ENCODE data around the gene TMEM130. TPM values are rescaled to one million over a fixed set of nuclear protein-coding genes. Genes with fewer than 3 reads are reported as not detected.

The TMEM130 gene
- polyA plus RNA-seq, 1 donor from 2014 or later: 12.3 TPM

DNA sequence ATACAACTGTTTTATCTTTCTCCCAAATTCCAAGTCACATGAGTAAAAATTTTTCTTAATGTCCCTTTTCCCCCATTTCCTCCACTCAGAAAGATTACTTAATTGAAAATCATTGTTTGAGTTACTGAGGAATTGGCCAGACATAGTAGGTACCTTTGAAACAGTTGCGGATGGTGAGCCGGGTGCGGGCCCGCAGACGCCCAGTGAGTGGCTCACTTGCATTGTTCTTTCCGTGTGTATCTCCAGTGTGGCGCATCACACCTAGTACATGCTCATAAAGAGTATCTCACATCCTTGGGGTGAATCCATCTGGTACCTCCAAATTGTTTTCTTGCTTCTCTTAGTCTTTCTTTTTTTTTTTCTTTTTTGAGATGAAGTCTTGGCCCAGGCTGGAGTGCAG lies 22.8 kb upstream of the TMEM130 start:
- Histone ChIP-seq H3K36me3 (ENCODE audit: insufficient read depth, low read length) (peaks cover 4% of the 10 kb centered on the region), H3K4me3 (ENCODE audit: low read length) (no peak overlapping the region), H2AFZ (ENCODE audit: low read depth, low read length) (no peak overlapping the region), H3K27ac (ENCODE audit: low read length) (no peak overlapping the region), H3F3A (ENCODE audit: insufficient read depth, low read length, poor library complexity, severe bottlenecking) (no peaks in the 10 kb centered on the region), H4K20me1 (ENCODE audit: insufficient read depth) (no peaks in the 10 kb centered on the region), H3K4me2 (ENCODE audit: low read length) (no peak overlapping the region), H3K27me3 (ENCODE audit: insufficient read depth, low read depth, low read length) (no peaks in the 10 kb centered on the region), H3K9ac (ENCODE audit: low read length) (no peak overlapping the region), H3K79me2 (replicated peaks; ENCODE audit: insufficient read depth, low read length) (no peaks in the 10 kb centered on the region), H3K9me2 (ENCODE audit: insufficient read depth, low read length) (no peaks in the 10 kb centered on the region), H3K9me3 (ENCODE audit: low read length) (no peaks in the 10 kb centered on the region)
- no peak for TF ChIP-seq POLR2AphosphoS5 (IDR thresholded peaks at IDR 0.05)
- no peak for TF ChIP-seq MXI1 (conservative IDR thresholded peaks at IDR 0.05; ENCODE audit: poor library complexity, severe bottlenecking)
- TF ChIP-seq, protein P1, sequence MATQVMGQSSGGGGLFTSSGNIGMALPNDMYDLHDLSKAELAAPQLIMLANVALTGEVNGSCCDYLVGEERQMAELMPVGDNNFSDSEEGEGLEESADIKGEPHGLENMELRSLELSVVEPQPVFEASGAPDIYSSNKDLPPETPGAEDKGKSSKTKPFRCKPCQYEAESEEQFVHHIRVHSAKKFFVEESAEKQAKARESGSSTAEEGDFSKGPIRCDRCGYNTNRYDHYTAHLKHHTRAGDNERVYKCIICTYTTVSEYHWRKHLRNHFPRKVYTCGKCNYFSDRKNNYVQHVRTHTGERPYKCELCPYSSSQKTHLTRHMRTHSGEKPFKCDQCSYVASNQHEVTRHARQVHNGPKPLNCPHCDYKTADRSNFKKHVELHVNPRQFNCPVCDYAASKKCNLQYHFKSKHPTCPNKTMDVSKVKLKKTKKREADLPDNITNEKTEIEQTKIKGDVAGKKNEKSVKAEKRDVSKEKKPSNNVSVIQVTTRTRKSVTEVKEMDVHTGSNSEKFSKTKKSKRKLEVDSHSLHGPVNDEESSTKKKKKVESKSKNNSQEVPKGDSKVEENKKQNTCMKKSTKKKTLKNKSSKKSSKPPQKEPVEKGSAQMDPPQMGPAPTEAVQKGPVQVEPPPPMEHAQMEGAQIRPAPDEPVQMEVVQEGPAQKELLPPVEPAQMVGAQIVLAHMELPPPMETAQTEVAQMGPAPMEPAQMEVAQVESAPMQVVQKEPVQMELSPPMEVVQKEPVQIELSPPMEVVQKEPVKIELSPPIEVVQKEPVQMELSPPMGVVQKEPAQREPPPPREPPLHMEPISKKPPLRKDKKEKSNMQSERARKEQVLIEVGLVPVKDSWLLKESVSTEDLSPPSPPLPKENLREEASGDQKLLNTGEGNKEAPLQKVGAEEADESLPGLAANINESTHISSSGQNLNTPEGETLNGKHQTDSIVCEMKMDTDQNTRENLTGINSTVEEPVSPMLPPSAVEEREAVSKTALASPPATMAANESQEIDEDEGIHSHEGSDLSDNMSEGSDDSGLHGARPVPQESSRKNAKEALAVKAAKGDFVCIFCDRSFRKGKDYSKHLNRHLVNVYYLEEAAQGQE (IDR thresholded peaks at IDR 0.05; ENCODE audit: borderline replicate concordance): no peak
- TF ChIP-seq EZH2 (IDR thresholded peaks at IDR 0.05; ENCODE audit: borderline replicate concordance, insufficient read depth, low read length, poor library complexity, severe bottlenecking): no peak
- TF ChIP-seq TAF1 (IDR thresholded peaks at IDR 0.05; ENCODE audit: low read depth): no peak
- no peak for TF ChIP-seq SMC3 (conservative IDR thresholded peaks at IDR 0.05; ENCODE audit: poor library complexity)
- TF ChIP-seq, protein P2, sequence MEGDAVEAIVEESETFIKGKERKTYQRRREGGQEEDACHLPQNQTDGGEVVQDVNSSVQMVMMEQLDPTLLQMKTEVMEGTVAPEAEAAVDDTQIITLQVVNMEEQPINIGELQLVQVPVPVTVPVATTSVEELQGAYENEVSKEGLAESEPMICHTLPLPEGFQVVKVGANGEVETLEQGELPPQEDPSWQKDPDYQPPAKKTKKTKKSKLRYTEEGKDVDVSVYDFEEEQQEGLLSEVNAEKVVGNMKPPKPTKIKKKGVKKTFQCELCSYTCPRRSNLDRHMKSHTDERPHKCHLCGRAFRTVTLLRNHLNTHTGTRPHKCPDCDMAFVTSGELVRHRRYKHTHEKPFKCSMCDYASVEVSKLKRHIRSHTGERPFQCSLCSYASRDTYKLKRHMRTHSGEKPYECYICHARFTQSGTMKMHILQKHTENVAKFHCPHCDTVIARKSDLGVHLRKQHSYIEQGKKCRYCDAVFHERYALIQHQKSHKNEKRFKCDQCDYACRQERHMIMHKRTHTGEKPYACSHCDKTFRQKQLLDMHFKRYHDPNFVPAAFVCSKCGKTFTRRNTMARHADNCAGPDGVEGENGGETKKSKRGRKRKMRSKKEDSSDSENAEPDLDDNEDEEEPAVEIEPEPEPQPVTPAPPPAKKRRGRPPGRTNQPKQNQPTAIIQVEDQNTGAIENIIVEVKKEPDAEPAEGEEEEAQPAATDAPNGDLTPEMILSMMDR (IDR thresholded peaks at IDR 0.05; ENCODE audit: poor library complexity, severe bottlenecking): no peak
- no peak for TF ChIP-seq EP300 (conservative IDR thresholded peaks at IDR 0.05; ENCODE audit: poor library complexity, severe bottlenecking)
- TF ChIP-seq RAD21 (conservative IDR thresholded peaks at IDR 0.05): no peak

- H3K9ac ChIP-seq (ENCODE audit: low read length): no peak overlapping the region
- H4K20me1 ChIP-seq (ENCODE audit: insufficient read depth): no peaks in the 10 kb centered on the region
- no peak for TF ChIP-seq POLR2AphosphoS5 (IDR thresholded peaks at IDR 0.05)
- TF ChIP-seq TAF1 (IDR thresholded peaks at IDR 0.05; ENCODE audit: low read depth): no peak
- H3K27me3 ChIP-seq (ENCODE audit: insufficient read depth, low read depth, low read length): no peaks in the 10 kb centered on the region
- no peak overlapping the region for H3K4me3 ChIP-seq (ENCODE audit: low read length)
- H3K9me3 ChIP-seq (ENCODE audit: low read length): no peaks in the 10 kb centered on the region
- no peak overlapping the region for H3K27ac ChIP-seq (ENCODE audit: low read length)
- H3K9me2 ChIP-seq (ENCODE audit: insufficient read depth, low read length): no peaks in the 10 kb centered on the region
- H3F3A ChIP-seq (ENCODE audit: insufficient read depth, low read length, poor library complexity, severe bottlenecking): no peaks in the 10 kb centered on the region
- H3K36me3 ChIP-seq (ENCODE audit: insufficient read depth, low read length): peaks cover 4% of the 10 kb centered on the region
- H3K79me2 ChIP-seq (replicated peaks; ENCODE audit: insufficient read depth, low read length): peaks cover 8% of the 10 kb centered on the region
- no peak overlapping the region for H3K4me2 ChIP-seq (ENCODE audit: low read length)
- no peak overlapping the region for H2AFZ ChIP-seq (ENCODE audit: low read depth, low read length)
Observed at GRCh38 chr7:98887038-98887437, 17.2 kb upstream of the TMEM130 start.

DNA sequence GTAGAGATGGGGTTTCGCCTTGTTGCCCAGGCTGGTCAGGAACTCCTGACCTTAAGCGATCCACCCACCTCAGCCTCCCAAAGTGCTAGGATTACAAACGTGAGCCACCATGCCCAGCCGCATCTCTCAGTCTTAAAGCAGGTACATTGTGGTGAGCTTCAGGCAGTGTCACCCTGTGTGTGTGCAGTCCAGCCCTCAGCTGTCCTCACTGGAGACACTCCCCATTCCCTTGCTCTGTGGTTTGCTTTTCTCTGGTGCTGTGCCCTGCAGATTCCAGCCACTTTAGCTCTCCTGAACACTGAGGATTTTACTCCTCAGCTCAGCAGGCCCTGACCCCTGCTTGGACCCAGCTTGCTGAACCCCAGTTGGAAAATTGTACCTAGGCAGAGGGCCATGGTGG lies 14.6 kb upstream of the TMEM130 start:
- Histone ChIP-seq H4K20me1 (ENCODE audit: insufficient read depth) (no peaks in the 10 kb centered on the region), H3F3A (ENCODE audit: insufficient read depth, low read length, poor library complexity, severe bottlenecking) (no peaks in the 10 kb centered on the region), H2AFZ (ENCODE audit: low read depth, low read length) (no peak overlapping the region), H3K27ac (ENCODE audit: low read length) (no peak overlapping the region), H3K4me2 (ENCODE audit: low read length) (no peak overlapping the region), H3K27me3 (ENCODE audit: insufficient read depth, low read depth, low read length) (no peaks in the 10 kb centered on the region), H3K9me3 (ENCODE audit: low read length) (no peaks in the 10 kb centered on the region), H3K4me3 (ENCODE audit: low read length) (no peak overlapping the region), H3K36me3 (ENCODE audit: insufficient read depth, low read length) (no peaks in the 10 kb centered on the region), H3K9me2 (ENCODE audit: insufficient read depth, low read length) (no peaks in the 10 kb centered on the region), H3K9ac (ENCODE audit: low read length) (no peak overlapping the region), H3K79me2 (replicated peaks; ENCODE audit: insufficient read depth, low read length) (peaks cover 22% of the 10 kb centered on the region)
- TF ChIP-seq MXI1 (conservative IDR thresholded peaks at IDR 0.05; ENCODE audit: poor library complexity, severe bottlenecking): no peak
- no peak for TF ChIP-seq TAF1 (IDR thresholded peaks at IDR 0.05; ENCODE audit: low read depth)
- TF ChIP-seq RAD21 (conservative IDR thresholded peaks at IDR 0.05): no peak
- TF ChIP-seq, protein P2 (IDR thresholded peaks at IDR 0.05; ENCODE audit: poor library complexity, severe bottlenecking): no peak
- TF ChIP-seq POLR2AphosphoS5 (IDR thresholded peaks at IDR 0.05): no peak

Data from neural cell (in vitro differentiated cells).